HG03469 (cell line): ENCODE measurements around the gene HDAC11.
"Not testable (repeated sequence)": the region's sequence is repeated elsewhere in the genome, so short reads cannot be mapped to it uniquely, and the experiment has no call there.

ENCODE experiments used
- ATAC-seq: cut with Tn5 transposase; IDR thresholded peaks from one replicate; pipeline ENCODE4 v1.9.1; 2021; ENCODE audit warnings: mild to moderate bottlenecking, moderate library complexity, moderate number of reproducible peaks; ENCODE audit not compliant: unreplicated experiment

Gene HDAC11

DNA sequence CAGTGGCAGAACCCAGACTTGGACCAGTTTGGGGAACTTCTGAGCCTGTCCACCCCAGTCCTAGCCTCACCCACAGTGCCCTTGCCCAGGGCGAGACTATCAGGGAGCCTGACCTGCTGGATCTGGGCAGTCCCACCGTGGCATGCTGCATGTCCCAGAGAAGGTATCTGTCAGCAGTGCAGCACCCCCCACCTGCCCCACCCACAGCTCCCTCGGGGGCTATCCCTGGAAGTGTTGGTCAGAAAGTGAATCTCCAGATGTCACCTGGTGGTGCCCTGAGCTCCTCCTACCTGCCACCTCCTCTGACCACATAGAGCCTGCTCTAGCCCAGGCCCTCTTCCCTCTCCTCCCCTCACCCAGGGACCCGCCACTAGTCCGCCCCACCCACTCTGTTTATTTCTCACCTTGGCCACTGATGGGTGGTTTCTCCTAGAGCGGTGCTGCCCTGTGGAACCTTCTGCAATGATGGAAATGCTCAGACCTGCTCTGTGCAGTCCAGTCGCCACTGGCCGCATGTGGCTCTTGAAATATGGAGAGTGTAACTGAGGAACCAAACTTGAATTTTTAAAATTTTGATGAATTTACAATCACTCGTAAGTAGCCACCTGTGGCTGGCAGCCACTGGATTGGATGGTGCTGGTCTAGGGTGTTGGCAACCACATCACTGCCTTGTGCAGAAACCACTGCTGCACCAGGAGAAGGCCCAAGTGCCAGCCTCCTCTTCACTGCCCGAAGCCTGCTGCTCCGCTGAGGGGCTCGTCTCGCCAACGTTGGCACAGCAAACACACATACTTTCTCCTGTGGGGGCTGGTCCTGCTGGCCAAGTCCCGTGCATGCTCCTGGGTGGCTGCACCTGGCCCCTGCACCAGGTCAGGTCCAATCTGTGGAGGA, 13.1 kb downstream of the HDAC11 start:
- no peak for ATAC-seq

- no peak for ATAC-seq
These were observed 13.8 kb downstream of the HDAC11 start for GRCh38 chr3:13493867-13494441.

DNA sequence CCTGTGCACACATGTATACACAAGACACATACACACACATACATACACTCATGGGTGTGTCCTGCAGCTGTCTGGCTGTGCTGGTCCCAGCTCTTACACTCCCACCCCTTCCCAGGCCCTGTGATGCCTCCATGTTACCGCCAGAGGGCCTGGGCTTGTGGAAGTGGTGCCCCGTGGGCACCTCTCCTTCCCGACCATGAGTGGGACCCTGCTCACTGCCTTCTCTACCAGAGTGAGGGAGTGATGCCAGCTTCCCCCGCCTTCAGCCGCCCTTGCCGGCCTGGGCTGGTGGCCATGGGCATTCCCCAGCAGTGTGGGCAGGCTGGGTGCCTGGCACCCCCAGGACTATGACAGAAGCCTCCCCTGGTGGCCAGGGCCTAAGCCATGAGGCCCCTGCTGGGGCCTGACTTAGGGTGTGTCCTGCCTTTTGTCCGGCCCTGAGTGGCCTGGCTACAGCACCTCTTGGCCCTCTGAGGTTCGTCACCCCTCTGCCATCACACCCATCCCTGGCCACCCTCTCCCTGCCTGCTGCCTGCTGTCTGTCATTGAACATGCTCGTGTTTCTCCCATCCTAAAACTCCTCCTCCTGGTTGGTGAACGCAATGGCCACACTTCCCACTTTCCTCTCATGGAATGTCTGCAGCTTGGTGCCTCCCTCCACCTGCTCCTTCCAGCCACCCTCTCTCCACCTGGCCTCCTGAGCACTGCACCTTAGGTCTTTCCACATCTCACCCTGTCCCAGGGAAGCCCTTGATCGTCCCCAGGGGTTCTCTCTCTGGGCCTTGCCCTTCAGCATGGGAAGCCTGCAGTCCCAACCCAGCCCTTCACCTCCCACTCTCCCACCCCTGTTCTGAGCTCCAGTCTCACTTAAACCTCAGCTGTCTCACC, 14.6 kb downstream of the HDAC11 start:
- no peak for ATAC-seq

- no peak for ATAC-seq
These were observed 15.3 kb downstream of the HDAC11 start for GRCh38 chr3:13495351-13495813.

GRCh38 chr3:13495921-13496723, 16.0 kb downstream of the HDAC11 start:
- ATAC-seq = no peak

- ATAC-seq = no peak
These were observed 16.8 kb downstream of the HDAC11 start for GRCh38 chr3:13496879-13497278.

- ATAC-seq = no peak
These were observed 17.3 kb downstream of the HDAC11 start for GRCh38 chr3:13497386-13497785.

- no peak for ATAC-seq
These were observed 18.4 kb downstream of the HDAC11 start for GRCh38 chr3:13498354-13499060.

- not testable (repeated sequence) for ATAC-seq
These were observed 19.1 kb downstream of the HDAC11 start for GRCh38 chr3:13499246-13499645.

- no peak for ATAC-seq
These were observed 20.2 kb downstream of the HDAC11 start for GRCh38 chr3:13500133-13500885.

DNA sequence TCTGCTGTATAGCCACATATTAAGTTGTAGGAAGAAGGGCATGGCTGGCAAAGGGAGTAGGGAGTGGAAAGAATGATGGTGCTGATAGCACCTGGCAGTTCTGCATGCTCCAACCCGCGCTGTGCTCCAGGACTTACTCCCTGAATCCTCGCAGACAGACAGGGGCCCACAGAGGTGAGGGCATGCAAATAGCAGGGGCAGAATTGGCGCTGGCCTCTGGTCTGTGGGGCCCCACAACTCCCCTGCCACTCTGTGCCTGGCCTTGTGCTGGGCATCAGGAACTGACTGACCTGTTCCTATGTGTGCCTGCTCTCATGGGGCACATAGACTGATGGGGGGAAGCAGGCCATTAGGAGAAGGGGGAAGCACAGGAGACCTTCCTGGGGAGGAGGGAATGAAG, 20.9 kb downstream of the HDAC11 start:
- no peak for ATAC-seq

DNA sequence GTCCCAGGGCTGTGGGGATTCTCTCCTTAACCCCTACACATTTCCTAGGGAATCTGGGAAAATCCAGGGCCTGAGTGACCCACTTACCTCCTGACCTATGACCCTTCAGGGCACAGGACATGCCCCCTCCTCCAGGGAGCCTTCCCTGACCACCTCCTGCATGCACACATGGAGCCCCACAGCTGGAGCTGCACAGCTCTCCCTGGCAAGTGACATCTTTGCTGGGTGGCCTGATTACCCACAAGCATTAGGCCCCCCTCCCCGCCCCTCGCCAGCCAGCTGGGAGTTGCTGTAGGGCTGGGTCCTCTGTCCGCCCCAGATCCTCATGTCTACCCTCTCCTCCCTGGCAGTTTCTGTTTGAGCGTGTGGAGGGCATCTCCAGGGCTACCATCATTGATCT, 21.4 kb downstream of the HDAC11 start:
- no peak for ATAC-seq

DNA sequence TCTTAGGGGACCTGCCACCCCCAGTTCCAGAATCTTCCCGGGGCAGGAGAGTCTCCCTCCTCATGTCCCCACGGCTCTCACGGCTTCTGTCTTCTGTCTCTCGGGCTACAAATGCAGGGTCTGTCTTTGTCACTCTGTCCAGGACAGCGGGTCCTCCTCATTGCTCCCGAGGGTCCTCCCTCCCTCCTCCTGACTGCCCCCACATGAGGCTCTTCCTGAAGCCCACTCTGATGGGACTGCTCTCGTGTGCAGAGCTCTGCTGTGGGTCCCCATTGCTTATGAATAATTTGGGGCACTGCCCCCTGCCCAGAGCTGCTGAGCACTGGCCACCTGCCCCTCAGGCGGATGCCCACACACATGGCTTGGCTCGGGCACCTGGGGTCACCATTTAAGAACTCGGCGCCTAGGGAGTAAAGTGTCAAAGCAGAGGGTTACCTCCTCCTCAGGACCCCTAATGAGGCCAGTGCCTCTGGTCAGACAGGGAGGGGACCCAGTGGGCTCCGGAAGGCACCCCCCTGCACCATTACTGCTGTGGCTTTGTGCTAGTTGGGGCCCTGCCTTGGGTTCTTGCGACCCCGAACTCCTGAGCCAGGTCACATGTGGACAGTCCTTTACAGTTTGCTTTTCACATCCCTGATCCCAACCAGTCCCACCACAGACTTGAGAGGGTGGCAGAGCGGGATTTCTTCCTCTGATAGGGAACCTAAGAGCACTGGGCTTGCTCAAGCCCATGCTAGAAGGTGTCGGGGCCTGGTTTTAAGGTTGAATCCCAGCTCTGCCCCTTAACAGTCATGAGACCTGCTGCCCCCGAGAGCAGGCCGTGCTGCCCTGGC, 22.1 kb downstream of the HDAC11 start:
- no peak for ATAC-seq

GRCh38 chr3:13502791-13503060, 22.6 kb downstream of the HDAC11 start:
- ATAC-seq = no peak

- ATAC-seq = no peak
These were observed 24.2 kb downstream of the HDAC11 start for GRCh38 chr3:13504161-13504831.

GRCh38 chr3:13505147-13506130, 25.3 kb downstream of the HDAC11 start:
- ATAC-seq = no peak

- no peak for ATAC-seq
These were observed 26.1 kb downstream of the HDAC11 start for GRCh38 chr3:13506239-13506638.
